Right renal pelvis (tissue), 4 donors: Measurements from ENCODE around the gene ENTPD6. TPM values are rescaled to one million over a fixed set of nuclear protein-coding genes. Genes with fewer than 3 reads are reported as not detected.
"Not testable (repeated sequence)": the region's sequence is repeated elsewhere in the genome, so short reads cannot be mapped to it uniquely, and the experiment has no call there.

ENCODE experiments used
- DNase-seq, 4 donors: peaks; one replicate each; pipeline ENCODE4 v3.0.0-alpha.2; 2013; ENCODE audit warnings: low read depth in 4 of 4, low spot score in 3 of 4, missing footprints in 1 of 4
- polyA plus RNA-seq, 4 donors: library from polyadenylated mRNA; unstranded; fragments of 120-200 nt; gene quantifications; one replicate each; pipeline ENCODE4 v1.2.1, GENCODE V29; 2013; ENCODE audit not compliant: insufficient read length in 4 of 4

Gene ENTPD6
- polyA plus RNA-seq, 4 donors, result 39.5 to 47.1 (median 41.3) TPM

GRCh38 chr20:25252686-25253421 lies 57.3 kb downstream of the ENTPD6 start:
- no peak for DNase-seq

DNA sequence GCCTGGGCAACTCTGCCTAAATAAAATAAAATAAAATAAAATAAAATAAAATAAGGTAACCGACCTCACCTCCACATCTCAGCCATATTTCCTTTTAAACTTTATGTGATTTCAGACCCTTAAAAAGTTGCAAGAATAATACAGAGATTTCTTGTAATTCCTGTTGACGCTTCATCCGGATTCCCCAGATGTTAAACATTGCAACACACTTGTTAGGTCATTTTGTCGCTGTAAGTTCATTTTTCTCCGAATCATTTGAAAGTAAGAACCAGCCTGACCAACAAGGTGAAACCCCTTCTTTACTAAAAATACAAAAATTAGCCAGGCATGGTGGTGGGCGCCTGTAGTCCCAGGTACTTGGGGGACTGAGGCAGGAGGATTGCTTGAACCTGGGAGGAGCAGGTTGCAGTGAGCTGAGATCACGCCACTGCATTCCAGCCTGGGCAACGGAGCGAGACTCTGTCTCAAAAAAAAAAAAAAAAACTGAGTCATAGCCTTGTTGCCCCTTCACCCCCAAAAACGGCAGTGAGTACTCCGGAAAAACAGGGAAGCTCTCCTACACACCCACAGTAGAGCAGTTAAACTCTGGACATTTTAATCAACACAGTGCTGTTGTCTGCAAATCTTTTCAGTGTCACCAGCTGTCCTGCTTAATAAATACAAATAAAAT lies 58.2 kb downstream of the ENTPD6 start:
- no peak for DNase-seq

- DNase-seq, result no peak
Measured at GRCh38 chr20:25254571-25254970, 59.1 kb downstream of the ENTPD6 start.

- DNase-seq, result no peak
Measured at GRCh38 chr20:25254986-25255680, 59.6 kb downstream of the ENTPD6 start.

DNA sequence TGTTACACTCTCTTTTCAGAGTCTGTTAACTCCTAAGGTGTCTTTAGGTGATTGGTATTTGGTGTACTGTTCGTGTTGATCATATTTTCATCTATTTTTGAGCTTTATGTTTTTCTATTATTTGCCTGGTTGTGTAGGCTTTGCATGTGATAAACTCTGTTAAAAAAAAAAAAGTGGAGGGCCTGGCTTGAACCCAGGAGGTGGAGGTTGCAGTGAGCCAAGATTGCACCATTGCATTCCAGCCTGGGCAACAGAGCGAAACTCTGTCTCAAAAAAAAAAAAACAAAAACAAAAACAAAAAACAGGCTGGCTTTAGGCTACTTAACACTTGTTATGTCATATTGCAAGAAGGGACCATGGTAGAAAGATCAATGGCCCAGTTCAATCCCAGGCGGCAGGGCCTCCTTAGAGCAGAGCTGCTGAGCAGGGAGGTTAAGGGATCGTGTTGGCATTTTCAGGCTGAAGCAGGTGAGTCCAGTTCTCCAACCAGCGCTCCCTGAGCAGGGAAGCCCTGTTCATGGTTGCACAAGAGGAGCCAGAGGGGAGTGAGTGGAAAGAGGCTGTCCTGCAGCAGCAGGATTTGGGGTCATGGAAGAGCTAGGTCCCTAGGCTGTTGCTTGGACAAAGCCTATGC lies 60.8 kb downstream of the ENTPD6 start:
- no peak for DNase-seq

DNA sequence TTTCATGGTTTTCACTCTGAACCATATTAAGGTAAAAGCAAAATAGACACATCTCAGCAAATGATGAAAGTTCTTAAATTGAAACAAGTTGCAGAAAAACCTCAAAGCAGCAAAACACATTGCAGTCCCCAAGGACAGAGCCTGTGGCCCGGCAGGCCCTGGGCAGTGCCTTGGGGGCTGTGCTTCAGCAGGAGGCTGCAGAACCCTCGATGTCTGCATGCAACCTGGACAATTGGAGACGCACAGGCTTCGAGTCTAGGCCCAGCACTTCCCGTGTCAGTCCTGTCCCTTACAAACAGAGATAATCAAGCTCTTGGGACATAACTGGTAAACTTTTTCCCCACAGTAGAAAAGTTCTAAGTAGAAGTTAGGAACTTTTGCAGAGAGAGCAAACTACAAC lies 61.6 kb downstream of the ENTPD6 start:
- DNase-seq, result no peak

- no peak for DNase-seq
Measured at GRCh38 chr20:25257756-25258475, 62.4 kb downstream of the ENTPD6 start.

GRCh38 chr20:25258476-25258805 lies 62.9 kb downstream of the ENTPD6 start:
- no peak for DNase-seq

- no peak for DNase-seq
Measured at GRCh38 chr20:25258828-25259227, 63.3 kb downstream of the ENTPD6 start.

DNA sequence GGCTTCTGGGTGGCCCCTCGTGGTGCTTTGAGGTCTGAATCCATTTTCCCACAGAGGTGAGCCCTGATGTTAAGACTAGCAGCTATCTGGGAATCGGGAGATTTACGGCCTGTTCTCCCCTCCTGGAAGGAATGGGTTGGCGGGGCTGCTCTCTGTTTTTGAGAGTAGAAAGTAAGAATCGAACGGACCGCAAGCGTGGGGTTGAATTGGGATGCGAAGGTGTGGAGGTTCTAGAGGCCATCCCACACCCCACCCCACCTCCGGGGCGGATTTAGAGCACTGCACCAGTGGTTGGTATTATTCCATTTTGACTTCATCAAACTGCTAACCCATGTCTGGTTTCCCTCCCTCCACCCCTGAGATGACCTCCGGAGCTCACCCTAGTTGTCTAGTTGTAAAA lies 63.8 kb downstream of the ENTPD6 start:
- DNase-seq, result no peak

- DNase-seq, result no peak
Measured at GRCh38 chr20:25259788-25260254, 64.3 kb downstream of the ENTPD6 start.

DNA sequence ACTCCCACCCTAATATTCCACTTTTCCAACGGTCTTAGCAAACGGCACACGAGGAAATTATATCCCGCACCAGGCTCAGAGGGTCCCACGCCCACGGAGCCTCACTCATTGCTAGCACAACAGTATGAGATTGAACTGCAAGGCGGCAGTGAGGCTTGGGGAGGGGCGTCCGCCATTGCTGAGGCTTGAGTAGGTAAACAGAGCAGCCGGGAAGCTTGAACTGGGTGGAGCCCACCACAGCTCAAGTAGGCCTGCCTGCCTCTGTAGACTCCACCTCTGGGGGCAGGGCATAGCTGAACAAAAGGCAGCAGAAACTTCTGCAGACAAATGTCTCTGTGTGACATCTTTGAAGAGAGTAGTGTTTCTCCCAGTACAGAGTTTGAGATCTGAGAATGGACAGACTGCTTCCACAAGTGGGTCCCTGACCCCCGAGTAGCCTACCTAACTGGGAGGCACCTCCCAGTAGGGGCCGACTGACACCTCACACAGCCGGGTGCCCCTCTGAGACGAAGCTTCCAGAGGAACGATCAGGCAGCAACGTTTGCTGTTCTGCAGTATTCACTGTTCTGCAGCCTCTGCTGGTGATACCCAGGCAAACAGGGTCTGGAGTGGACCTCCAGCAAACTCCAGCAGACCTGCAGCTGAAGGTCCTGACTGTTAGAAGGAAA lies 65.4 kb downstream of the ENTPD6 start:
- not testable (repeated sequence) for DNase-seq

DNA sequence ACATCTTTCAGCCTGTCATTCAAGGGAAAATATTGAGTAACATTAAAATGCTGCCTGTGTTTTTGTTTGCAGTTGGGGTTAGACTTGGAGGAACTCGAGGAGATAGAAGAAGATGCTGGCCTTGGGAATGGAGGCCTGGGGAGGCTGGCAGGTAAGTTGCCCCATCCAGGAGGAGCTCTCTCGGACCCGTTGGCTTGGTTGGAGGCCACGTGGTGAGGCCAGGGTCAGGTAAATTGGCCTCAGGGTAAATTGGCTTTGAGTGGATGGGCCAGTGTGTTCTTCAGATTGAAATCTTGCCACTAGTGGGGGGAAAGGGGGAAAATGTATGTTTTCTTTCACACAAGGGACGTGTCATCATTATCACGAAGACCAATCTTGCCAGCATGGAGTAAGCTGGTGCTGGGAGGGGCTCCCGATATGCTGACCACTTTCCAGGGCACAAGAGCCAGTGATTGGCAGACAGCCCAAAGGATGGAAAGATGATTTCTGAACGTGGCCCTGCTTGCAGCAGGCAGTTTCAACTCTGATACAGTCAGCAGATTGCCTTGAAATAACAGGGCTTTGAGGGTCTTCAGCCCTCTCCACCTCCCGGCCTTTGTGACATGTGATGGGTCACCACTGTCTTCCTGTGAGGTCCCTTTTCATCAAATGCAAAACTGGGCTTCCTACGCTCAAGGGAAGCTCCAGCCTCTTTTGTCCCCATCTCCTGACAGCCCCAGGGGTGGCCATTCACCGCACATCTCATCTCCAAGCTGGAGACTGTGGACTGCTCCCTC lies 73.7 kb downstream of the ENTPD6 start:
- no peak for DNase-seq

- DNase-seq, result no peak
Measured at GRCh38 chr20:25269833-25270170, 74.3 kb downstream of the ENTPD6 start.

GRCh38 chr20:25270829-25271251 lies 75.3 kb downstream of the ENTPD6 start:
- DNase-seq, result no peak

- DNase-seq, result no peak
Measured at GRCh38 chr20:25271486-25272222, 76.1 kb downstream of the ENTPD6 start.

GRCh38 chr20:25272223-25273000 lies 76.9 kb downstream of the ENTPD6 start:
- no peak for DNase-seq

GRCh38 chr20:25273046-25273445 lies 77.5 kb downstream of the ENTPD6 start:
- no peak for DNase-seq
